H9 (cell line): ENCODE results near the gene ADAP2. TPM values are rescaled to one million over a fixed set of nuclear protein-coding genes. Genes with fewer than 3 reads are reported as not detected.

ENCODE experiments used
- DNase-seq: peaks from one replicate; pipeline ENCODE4 v3.0.0-alpha.2; 2017
- H2AFZ ChIP-seq: one replicate; pipeline ENCODE4 v1.6.1; 2013; ENCODE audit warnings: mild to moderate bottlenecking, low read length, control low read depth, moderate library complexity
- H2AK5ac ChIP-seq: 2 replicates; pipeline ENCODE4 v1.6.1; 2013; ENCODE audit warnings: low read length, control low read depth, mixed read lengths; ENCODE audit not compliant: insufficient read length
- H2BK120ac ChIP-seq: one replicate; pipeline ENCODE4 v1.6.1; 2013; ENCODE audit warnings: low read depth, mild to moderate bottlenecking, low read length, control low read depth, inconsistent platforms; ENCODE audit not compliant: poor library complexity, severe bottlenecking
- H2BK12ac ChIP-seq: 2 replicates; pipeline ENCODE4 v1.6.1; 2013; ENCODE audit warnings: low read length, control low read depth, mixed read lengths, low read depth; ENCODE audit not compliant: insufficient read length
- H2BK15ac ChIP-seq: 2 replicates; pipeline ENCODE4 v1.6.1; 2013; ENCODE audit warnings: low read depth, low read length, control low read depth
- H2BK20ac ChIP-seq: one replicate; pipeline ENCODE4 v1.6.1; 2013; ENCODE audit warnings: low read depth, mild to moderate bottlenecking, low read length, control low read depth, inconsistent platforms; ENCODE audit not compliant: poor library complexity, severe bottlenecking
- H2BK5ac ChIP-seq: 2 replicates; pipeline ENCODE4 v1.6.1; 2013; ENCODE audit warnings: low read length, control low read depth, mixed read lengths; ENCODE audit not compliant: insufficient read length
- H3K14ac ChIP-seq: 2 replicates; pipeline ENCODE4 v1.6.1; 2013; ENCODE audit warnings: low read length, control low read depth; ENCODE audit not compliant: insufficient read depth
- H3K18ac ChIP-seq: 2 replicates; pipeline ENCODE4 v1.6.1; 2013; ENCODE audit warnings: low read depth, mild to moderate bottlenecking, mixed read lengths, low read length, control low read depth; ENCODE audit not compliant: insufficient read length
- H3K23ac ChIP-seq: 2 replicates; pipeline ENCODE4 v1.6.1; 2013; ENCODE audit warnings: low read length, control low read depth, mixed read lengths, low read depth; ENCODE audit not compliant: insufficient read length
- H3K23me2 ChIP-seq: 2 replicates; pipeline ENCODE4 v1.6.1; 2013; ENCODE audit warnings: low read depth, mild to moderate bottlenecking, mixed read lengths, low read length, control low read depth; ENCODE audit not compliant: insufficient read length, poor library complexity, severe bottlenecking
- H3K27ac ChIP-seq: 2 replicates; pipeline ENCODE4 v1.5.1; 2013; ENCODE audit warnings: low read length, control low read depth, mixed read lengths, low read depth; ENCODE audit not compliant: insufficient read length
- H3K27me3 ChIP-seq: 2 replicates; pipeline ENCODE4 v1.6.1; 2013; ENCODE audit warnings: low read length, control low read depth, inconsistent platforms; ENCODE audit not compliant: insufficient read depth
- H3K4ac ChIP-seq: 2 replicates; pipeline ENCODE4 v1.6.1; 2013; ENCODE audit warnings: low read depth, mild to moderate bottlenecking, control low read depth, inconsistent platforms, low read length, moderate library complexity
- H3K4me1 ChIP-seq: 2 replicates; pipeline ENCODE4 v1.6.1; 2013; ENCODE audit warnings: low read length, control low read depth, inconsistent platforms; ENCODE audit not compliant: insufficient read depth
- H3K4me2 ChIP-seq: 2 replicates; pipeline ENCODE4 v1.6.1; 2013; ENCODE audit warnings: low read length, control low read depth, mixed read lengths; ENCODE audit not compliant: insufficient read length, insufficient read depth
- H3K56ac ChIP-seq: 2 replicates; pipeline ENCODE4 v1.6.1; 2013; ENCODE audit warnings: low read depth, mild to moderate bottlenecking, mixed read lengths, low read length, control low read depth; ENCODE audit not compliant: insufficient read length
- H3K79me1 ChIP-seq: 2 replicates; pipeline ENCODE4 v1.6.1; 2013; ENCODE audit warnings: low read depth, mild to moderate bottlenecking, moderate library complexity, low read length, control low read depth, inconsistent platforms; ENCODE audit not compliant: insufficient read depth, poor library complexity, severe bottlenecking
- H3K79me2 ChIP-seq: 2 replicates; pipeline ENCODE4 v1.6.1; 2013; ENCODE audit warnings: low read length, control low read depth, inconsistent platforms; ENCODE audit not compliant: insufficient read depth
- H3K9ac ChIP-seq: 2 replicates; pipeline ENCODE4 v1.6.1; 2013; ENCODE audit warnings: low read length, control low read depth, mixed read lengths; ENCODE audit not compliant: insufficient read length; ENCODE audit errors: extremely low read depth
- H3K9me3 ChIP-seq: one replicate; pipeline ENCODE4 v1.6.1; 2013; ENCODE audit warnings: low read depth, low read length, inconsistent platforms; ENCODE audit not compliant: control insufficient read depth
- H3T11ph ChIP-seq: one replicate; pipeline ENCODE4 v1.6.1; 2013; ENCODE audit warnings: mild to moderate bottlenecking, low read length, control low read depth, inconsistent platforms
- H4K20me1 ChIP-seq: one replicate; pipeline ENCODE4 v1.6.1; 2013; ENCODE audit not compliant: control insufficient read depth, insufficient read length, insufficient read depth
- H4K5ac ChIP-seq: 2 replicates; pipeline ENCODE4 v1.6.1; 2013; ENCODE audit warnings: low read depth, mild to moderate bottlenecking, mixed read lengths, low read length, control low read depth; ENCODE audit not compliant: insufficient read length
- H4K8ac ChIP-seq: replicated peaks from 2 replicates; pipeline ENCODE4 v1.6.1; 2013; ENCODE audit warnings: low read length, control low read depth, mixed read lengths, low read depth; ENCODE audit not compliant: insufficient read length
- H4K91ac ChIP-seq: 2 replicates; pipeline ENCODE4 v1.6.1; 2013; ENCODE audit warnings: low read depth, mild to moderate bottlenecking, moderate library complexity, mixed read lengths, low read length, control low read depth; ENCODE audit not compliant: insufficient read length
- H3K27ac Mint-ChIP-seq, 3 experiments: 2 replicates in 2 of 3; 3 replicates in 1 of 3; pipeline ENCODE4 v1.8.0; 2020 to 2021; ENCODE audit warnings: mixed read lengths in 3 of 3, mild to moderate bottlenecking in 1 of 3, moderate library complexity in 1 of 3
- H3K27me3 Mint-ChIP-seq: 2 replicates; pipeline ENCODE4 v1.8.0; 2021; ENCODE audit warnings: low read depth, mild to moderate bottlenecking, moderate library complexity, mixed read lengths
- H3K36me3 Mint-ChIP-seq, 3 experiments: 2 replicates in 2 of 3; 3 replicates in 1 of 3; pipeline ENCODE4 v1.8.0; 2020 to 2021; ENCODE audit warnings: low read depth in 3 of 3, mixed read lengths in 3 of 3; ENCODE audit not compliant: insufficient read depth in 1 of 3
- H3K4me1 Mint-ChIP-seq, 2 experiments: 2 replicates each; pipeline ENCODE4 v1.8.0; 2020; ENCODE audit warnings: mixed read lengths in 2 of 2
- H3K4me3 Mint-ChIP-seq, 2 experiments: 2 replicates in 1 of 2; 3 replicates in 1 of 2; pipeline ENCODE4 v1.8.0; 2020 to 2021; ENCODE audit warnings: mild to moderate bottlenecking in 2 of 2, mixed read lengths in 2 of 2, moderate library complexity in 1 of 2
- H3K9me3 Mint-ChIP-seq, 2 experiments: 2 replicates in 1 of 2; 3 replicates in 1 of 2; pipeline ENCODE4 v1.8.0; 2020; ENCODE audit warnings: mild to moderate bottlenecking in 2 of 2, mixed read lengths in 2 of 2, moderate library complexity in 1 of 2
- WGBS: extraction: QIAGEN DNeasy Blood & Tissue Kit; methylation state at CpG from one replicate; pipeline ENCODE4 v1.1.7; 2013; ENCODE audit warnings: missing lambda C conversion rate, low lambda C conversion rate, mixed read lengths; ENCODE audit not compliant: insufficient read length; ENCODE audit errors: extremely low coverage; 5-methylcytosine and 5-hydroxymethylcytosine counted together
- total RNA-seq: library from RNA; stranded (reverse); gene quantifications from 2 replicates; pipeline ENCODE4 v1.2.1, GENCODE V29; 2021
- TF ChIP-seq, protein P1 (sequence below): fragments of 200-600 bp; sonication (generic); conservative IDR thresholded peaks from 3 replicates; pipeline ENCODE4 v1.8.0; 2021; ENCODE audit warnings: antibody characterized with exemption, mild to moderate bottlenecking

Gene ADAP2
- total RNA-seq, 1 experiment from 2014 or later = 1.2 TPM

DNA sequence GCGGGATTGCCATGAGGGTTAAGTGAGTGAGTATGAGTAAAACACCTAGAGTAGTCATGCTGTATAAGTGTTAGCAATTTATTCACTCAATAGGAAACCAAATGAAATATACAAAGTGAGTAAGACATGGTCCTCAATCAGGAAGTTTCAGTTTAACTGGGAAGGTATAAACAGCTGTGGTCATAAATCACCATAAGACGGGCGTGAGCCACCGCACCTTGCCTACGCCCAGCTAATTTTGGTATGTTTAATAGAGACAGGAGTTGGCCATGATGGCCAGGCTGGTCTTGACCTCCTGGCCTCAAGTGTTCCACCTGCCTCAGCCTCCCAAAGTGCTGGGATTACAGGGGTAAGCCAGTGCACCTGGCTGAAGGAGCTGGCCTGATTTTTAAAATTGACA lies 76.1 kb downstream of the ADAP2 start:
- H3K18ac ChIP-seq = no peak overlapping the region
- no peak overlapping the region for H4K91ac ChIP-seq
- H3K14ac ChIP-seq = no peak overlapping the region
- H3K4me1 ChIP-seq = no peaks in the 10 kb centered on the region; the same call in 1 of the 2 replicates
- no peaks in the 10 kb centered on the region for H3K9me3 ChIP-seq
- H2BK12ac ChIP-seq = no peak overlapping the region
- no peak overlapping the region for H3T11ph ChIP-seq
- no peak overlapping the region for H2BK5ac ChIP-seq
- Mint-ChIP-seq H3K36me3 (peaks cover 4 to 30% (median 22%) of the 10 kb centered on the region in 3 experiments; a peak in 5 of 7 replicates), H3K27me3 (no peaks in the 10 kb centered on the region), H3K4me3 (no peak overlapping the region), H3K27ac (no peak overlapping the region), H3K4me1 (no peaks in the 10 kb centered on the region), H3K9me3 (no peaks in the 10 kb centered on the region)
- H2BK120ac ChIP-seq = no peak overlapping the region
- H3K79me1 ChIP-seq = no peaks in the 10 kb centered on the region
- no peak overlapping the region for H3K56ac ChIP-seq
- H3K79me2 ChIP-seq = no peaks in the 10 kb centered on the region
- no peaks in the 10 kb centered on the region for H4K20me1 ChIP-seq
- DNase-seq = no peak
- no peak overlapping the region for H3K4ac ChIP-seq
- H2AFZ ChIP-seq = no peak overlapping the region
- no peak overlapping the region for H3K23ac ChIP-seq
- H2BK20ac ChIP-seq = no peak overlapping the region
- H4K5ac ChIP-seq = no peak overlapping the region
- H4K8ac ChIP-seq = no peak overlapping the region
- H3K9ac ChIP-seq = no peak overlapping the region
- no peak overlapping the region for H3K27ac ChIP-seq
- no peak overlapping the region for H2AK5ac ChIP-seq
- TF ChIP-seq, protein P1, sequence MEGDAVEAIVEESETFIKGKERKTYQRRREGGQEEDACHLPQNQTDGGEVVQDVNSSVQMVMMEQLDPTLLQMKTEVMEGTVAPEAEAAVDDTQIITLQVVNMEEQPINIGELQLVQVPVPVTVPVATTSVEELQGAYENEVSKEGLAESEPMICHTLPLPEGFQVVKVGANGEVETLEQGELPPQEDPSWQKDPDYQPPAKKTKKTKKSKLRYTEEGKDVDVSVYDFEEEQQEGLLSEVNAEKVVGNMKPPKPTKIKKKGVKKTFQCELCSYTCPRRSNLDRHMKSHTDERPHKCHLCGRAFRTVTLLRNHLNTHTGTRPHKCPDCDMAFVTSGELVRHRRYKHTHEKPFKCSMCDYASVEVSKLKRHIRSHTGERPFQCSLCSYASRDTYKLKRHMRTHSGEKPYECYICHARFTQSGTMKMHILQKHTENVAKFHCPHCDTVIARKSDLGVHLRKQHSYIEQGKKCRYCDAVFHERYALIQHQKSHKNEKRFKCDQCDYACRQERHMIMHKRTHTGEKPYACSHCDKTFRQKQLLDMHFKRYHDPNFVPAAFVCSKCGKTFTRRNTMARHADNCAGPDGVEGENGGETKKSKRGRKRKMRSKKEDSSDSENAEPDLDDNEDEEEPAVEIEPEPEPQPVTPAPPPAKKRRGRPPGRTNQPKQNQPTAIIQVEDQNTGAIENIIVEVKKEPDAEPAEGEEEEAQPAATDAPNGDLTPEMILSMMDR = no peak
- H2BK15ac ChIP-seq = no peak overlapping the region
- no peaks in the 10 kb centered on the region for H3K27me3 ChIP-seq
- H3K23me2 ChIP-seq = no peaks in the 10 kb centered on the region
- no peak overlapping the region for H3K4me2 ChIP-seq
- no CpG with 5 or more reads among the region's 5 CpGs for WGBS
